A549 (cell line): Measurements from ENCODE around the gene THBS1. TPM values are rescaled to one million over a fixed set of nuclear protein-coding genes. Genes with fewer than 3 reads are reported as not detected.

Experiments
- ATAC-seq, 2 experiments: fragments of 200-7000 bp in 1 of 2; fragments of >200 bp in 1 of 2; cut with Nextera tagmentation in 1 of 2; cut with Tn5 transposase in 1 of 2; 3 replicates each; pipeline versions ENCODE4 v1.8.0 to v1.9.1; 2018 to 2020; ENCODE audit warnings: mild to moderate bottlenecking in 1 of 2, moderate library complexity in 1 of 2
- CTCF ChIA-PET: fragments of 300-600 bp; sonication (Branson Sonifier 250); formaldehyde crosslinking; extraction: SDS; loops from one replicate; lab custom pipeline; 2021; ENCODE audit warnings: antibody characterized with exemption, inconsistent platforms; lab: Yijun Ruan, JAX
- POLR2A ChIA-PET: fragments of 350-600 bp; formaldehyde crosslinking; extraction: SDS; loops from one replicate; lab custom pipeline; 2021; ENCODE audit warnings: antibody characterized with exemption, inconsistent platforms; lab: Yijun Ruan, JAX
- DNase-seq, 2 experiments: peaks; one replicate each; pipeline versions ENCODE4 v3.0.0 to v3.0.0-alpha.2; 2011 to 2016; ENCODE audit warnings: low read depth in 1 of 2, low spot score in 1 of 2
- FAIRE-seq: peaks from 2 replicates; lab custom pipeline; 2011; peaks lifted over from hg19 to GRCh38; lab: Jason Lieb, UNC
- H3K27ac ChIP-seq, 2 experiments: fragments of >200 bp; sonication (Bioruptor Twin); formaldehyde crosslinking; 3 replicates each; pipeline ENCODE4 v1.5.1; 2016 to 2017
- H3K4me1 ChIP-seq: fragments of >200 bp; sonication (Bioruptor Twin); formaldehyde crosslinking; 3 replicates; pipeline ENCODE4 v1.6.1; 2016
- H3K4me2 ChIP-seq: fragments of >200 bp; sonication (Bioruptor Twin); formaldehyde crosslinking; 3 replicates; pipeline ENCODE4 v1.6.1; 2016
- H3K4me3 ChIP-seq: fragments of >200 bp; sonication (Bioruptor Twin); formaldehyde crosslinking; 3 replicates; pipeline ENCODE4 v1.5.1; 2016
- H3K9me3 ChIP-seq: fragments of >200 bp; sonication (Bioruptor Twin); formaldehyde crosslinking; 3 replicates; pipeline ENCODE4 v1.6.1; 2016
- BHLHE40 ChIP-seq: IDR thresholded peaks from 2 replicates; pipeline ENCODE4 v1.6.1; 2012; ENCODE audit warnings: low read depth, low read length, inconsistent platforms
- CEBPB ChIP-seq, 2 experiments: fragments of >200 bp in 1 of 2; sonication (Bioruptor Twin) in 1 of 2; formaldehyde crosslinking in 1 of 2; IDR thresholded peaks; 2 replicates each; pipeline ENCODE4 v1.6.1; 2012 to 2016
- CHD4 ChIP-seq: fragments of 200-600 bp; sonication (generic); IDR thresholded peaks from 2 replicates; pipeline ENCODE4 v1.6.1; 2016; ENCODE audit warnings: antibody characterized with exemption, mild to moderate bottlenecking, borderline replicate concordance
- EHF ChIP-seq: fragments of 250-450 bp; sonication (Bioruptor Pico); IDR thresholded peaks from 2 replicates; pipeline ENCODE4 v1.5.0; 2020; ENCODE audit warnings: mild to moderate bottlenecking
- EHMT2 ChIP-seq: fragments of 200-600 bp; sonication (generic); IDR thresholded peaks from 2 replicates; pipeline ENCODE4 v1.6.1; 2016; ENCODE audit warnings: antibody characterized with exemption, low read depth, mild to moderate bottlenecking, moderate library complexity
- ESRRA ChIP-seq: fragments of 150-350 bp; IDR thresholded peaks from 2 replicates; pipeline ENCODE4 v1.6.1; 2014; ENCODE audit warnings: mild to moderate bottlenecking, low read length, borderline replicate concordance
- FOSL2 ChIP-seq, 2 experiments: fragments of 450-650 bp in 1 of 2; fragments of >200 bp in 1 of 2; sonication (Bioruptor Twin) in 1 of 2; formaldehyde crosslinking; IDR thresholded peaks; 2 replicates each; pipeline versions ENCODE4 v1.5.0 to v1.6.1; 2016 to 2020; ENCODE audit warnings: mild to moderate bottlenecking in 1 of 2, moderate library complexity in 1 of 2
- FOXS1 ChIP-seq: fragments of 250-450 bp; sonication (Bioruptor Pico); IDR thresholded peaks from 2 replicates; pipeline ENCODE4 v1.5.0; 2020; ENCODE audit warnings: mild to moderate bottlenecking, moderate library complexity
- GATA3 ChIP-seq: IDR thresholded peaks from 2 replicates; pipeline ENCODE4 v1.6.1; 2012; ENCODE audit warnings: borderline replicate concordance
- HDAC2 ChIP-seq: fragments of 200-600 bp; sonication (generic); IDR thresholded peaks from 2 replicates; pipeline ENCODE4 v1.6.1; 2016
- HOXB5 ChIP-seq: fragments of 250-450 bp; sonication (Bioruptor Pico); IDR thresholded peaks from 2 replicates; pipeline ENCODE4 v1.5.0; 2020; ENCODE audit warnings: mild to moderate bottlenecking, moderate library complexity
- JUN ChIP-seq, 2 experiments: fragments of >200 bp; sonication (Bioruptor Twin); formaldehyde crosslinking; IDR thresholded peaks; 2 replicates in 1 of 2; 3 replicates in 1 of 2; pipeline ENCODE4 v1.6.1; 2016 to 2017
- JUNB ChIP-seq: fragments of >200 bp; sonication (Bioruptor Twin); formaldehyde crosslinking; IDR thresholded peaks from 2 replicates; pipeline ENCODE4 v1.6.1; 2016
- NFE2L2 ChIP-seq: fragments of 150-350 bp; conservative IDR thresholded peaks from 2 replicates; pipeline ENCODE4 v1.6.1; 2014; ENCODE audit warnings: low read length
- NR3C1 ChIP-seq: fragments of >200 bp; sonication (Bioruptor Twin); formaldehyde crosslinking; IDR thresholded peaks from 3 replicates; pipeline ENCODE4 v1.6.1; 2017
- POLR2AphosphoS2 ChIP-seq: conservative IDR thresholded peaks from 2 replicates; pipeline ENCODE4 v1.6.1; 2012; ENCODE audit warnings: low read length, improper control_type of control experiment, inconsistent platforms
- RARB ChIP-seq: fragments of 250-450 bp; sonication (Bioruptor Pico); IDR thresholded peaks from 2 replicates; pipeline ENCODE4 v1.8.0; 2021; ENCODE audit warnings: mild to moderate bottlenecking, moderate library complexity
- RFX5 ChIP-seq: fragments of 450-650 bp; IDR thresholded peaks from 2 replicates; pipeline ENCODE4 v1.7.1; 2014; ENCODE audit warnings: antibody characterized with exemption, mild to moderate bottlenecking, moderate library complexity
- SMC3 ChIP-seq: fragments of >200 bp; sonication (Bioruptor Twin); formaldehyde crosslinking; IDR thresholded peaks from 3 replicates; pipeline ENCODE4 v1.6.1; 2018; ENCODE audit warnings: inconsistent platforms
- ZC3H11A ChIP-seq: fragments of 450-650 bp; IDR thresholded peaks from 2 replicates; pipeline ENCODE4 v1.6.1; 2014; ENCODE audit warnings: antibody characterized with exemption, mild to moderate bottlenecking
- WGBS: methylation state at CpG from one replicate; pipeline ENCODE4 v1.1.6; 2017; ENCODE audit errors: missing lambda C conversion rate; 5-methylcytosine and 5-hydroxymethylcytosine counted together
- polyA plus RNA-seq, 4 experiments: library from polyadenylated mRNA; depleted of rRNA in 3 of 4; stranded (reverse); fragments of >200 nt; fragmentation: RNase III in 1 of 4; extraction: RNeasy Plus Mini Kit Qiagen cat#74134 plus additional on column Dnase treatment in 1 of 4; gene quantifications; 2 replicates in 3 of 4; 3 replicates in 1 of 4; pipeline ENCODE4 v1.2.3, GENCODE V29; 2011 to 2017
- TF ChIP-seq, protein P1 (sequence below): fragments of 450-650 bp; IDR thresholded peaks from 2 replicates; pipeline ENCODE4 v1.6.1; 2014; ENCODE audit warnings: antibody characterized with exemption
- TF ChIP-seq, protein P2 (sequence below): fragments of 250-450 bp; sonication (Bioruptor Pico); IDR thresholded peaks from 2 replicates; pipeline ENCODE4 v1.5.0; 2021; ENCODE audit warnings: mild to moderate bottlenecking, moderate library complexity, borderline replicate concordance
- TF ChIP-seq, protein P3 (sequence below): IDR thresholded peaks from 2 replicates; pipeline ENCODE4 v1.6.1; 2012; ENCODE audit warnings: low read depth, borderline replicate concordance
- TF ChIP-seq, protein P4 (sequence below): fragments of 150-350 bp; IDR thresholded peaks from 2 replicates; pipeline ENCODE4 v1.6.1; 2014; ENCODE audit warnings: low read depth, mild to moderate bottlenecking, low read length
- TF ChIP-seq, protein P5 (sequence below): IDR thresholded peaks from 2 replicates; pipeline ENCODE4 v1.6.1; 2012

Gene THBS1
- polyA plus RNA-seq, 2 of the 4 experiments (the other 2 are of a cell fraction): 46.8 to 54.9 TPM

DNA sequence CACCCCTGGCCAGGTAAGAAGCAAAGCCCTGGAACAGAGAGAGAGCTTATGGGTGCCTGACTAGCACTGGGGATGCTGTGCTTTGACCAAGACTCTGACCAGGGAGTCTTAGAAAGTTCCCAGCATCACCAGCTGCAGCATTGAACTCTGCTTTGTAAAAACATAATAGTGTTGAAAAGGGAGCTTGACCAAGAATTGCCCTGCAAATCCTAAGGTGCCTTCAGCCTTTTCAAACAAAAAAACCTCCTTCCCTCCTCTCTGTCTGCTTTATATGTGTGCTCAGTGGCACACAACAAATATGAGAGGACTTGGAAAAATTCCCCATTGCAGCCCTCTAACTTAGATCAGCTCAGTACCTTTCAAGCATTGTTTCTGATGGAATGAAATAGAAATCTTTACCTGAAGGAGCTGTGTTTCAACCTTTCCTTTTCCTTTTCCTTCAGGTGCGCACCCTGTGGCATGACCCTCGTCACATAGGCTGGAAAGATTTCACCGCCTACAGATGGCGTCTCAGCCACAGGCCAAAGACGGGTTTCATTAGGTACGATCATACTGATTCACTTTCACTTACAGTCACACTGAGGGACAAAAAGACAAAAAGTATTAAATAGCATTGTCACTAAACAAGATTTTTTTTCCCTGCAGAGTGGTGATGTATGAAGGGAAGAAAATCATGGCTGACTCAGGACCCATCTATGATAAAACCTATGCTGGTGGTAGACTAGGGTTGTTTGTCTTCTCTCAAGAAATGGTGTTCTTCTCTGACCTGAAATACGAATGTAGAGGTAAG, 13.0 kb downstream of the THBS1 start:
- Histone ChIP-seq H3K27ac (0 out of 6 replicates have a peak overlapping the region, but pooled peaks of 1 of the 2 experiments have one; percentile 19), H3K4me3 (no peak overlapping the region), H3K9me3 (no peaks in the 10 kb centered on the region), H3K4me2 (peak overlapping the region; percentile 50; the same call in 2 of the 3 replicates), H3K4me1 (peaks cover 37% of the 10 kb centered on the region)
- DNase-seq (no peak), FAIRE-seq (no peak), ATAC-seq (peak in 1 of 2 experiments; percentile 10; a peak in 2 of 6 replicates)
- ChIA-PET CTCF (interaction anchor here (1.2 kb wide), 1 partner anchor 14 kb away, joined by 4 read pairs; no protein-coding TSS in a partner anchor), POLR2A (no interaction called here)
- TF ChIP-seq HDAC2 (no peak), CEBPB (IDR thresholded peaks at IDR 0.05) (no peak), FOSL2 (IDR thresholded peaks at IDR 0.05) (no peak), FOSL2 (CRISPR knock-in tag; IDR thresholded peaks at IDR 0.05) (no peak), JUN (IDR thresholded peaks at IDR 0.05) (no peak), RARB (CRISPR knock-in tag) (no peak), NFE2L2 (no peak), HOXB5 (CRISPR knock-in tag) (no peak)
- TF ChIP-seq, protein P1, sequence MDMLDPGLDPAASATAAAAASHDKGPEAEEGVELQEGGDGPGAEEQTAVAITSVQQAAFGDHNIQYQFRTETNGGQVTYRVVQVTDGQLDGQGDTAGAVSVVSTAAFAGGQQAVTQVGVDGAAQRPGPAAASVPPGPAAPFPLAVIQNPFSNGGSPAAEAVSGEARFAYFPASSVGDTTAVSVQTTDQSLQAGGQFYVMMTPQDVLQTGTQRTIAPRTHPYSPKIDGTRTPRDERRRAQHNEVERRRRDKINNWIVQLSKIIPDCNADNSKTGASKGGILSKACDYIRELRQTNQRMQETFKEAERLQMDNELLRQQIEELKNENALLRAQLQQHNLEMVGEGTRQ: no peak
- 90% methylated on average over 7 of the region's 7 CpGs for WGBS

DNA sequence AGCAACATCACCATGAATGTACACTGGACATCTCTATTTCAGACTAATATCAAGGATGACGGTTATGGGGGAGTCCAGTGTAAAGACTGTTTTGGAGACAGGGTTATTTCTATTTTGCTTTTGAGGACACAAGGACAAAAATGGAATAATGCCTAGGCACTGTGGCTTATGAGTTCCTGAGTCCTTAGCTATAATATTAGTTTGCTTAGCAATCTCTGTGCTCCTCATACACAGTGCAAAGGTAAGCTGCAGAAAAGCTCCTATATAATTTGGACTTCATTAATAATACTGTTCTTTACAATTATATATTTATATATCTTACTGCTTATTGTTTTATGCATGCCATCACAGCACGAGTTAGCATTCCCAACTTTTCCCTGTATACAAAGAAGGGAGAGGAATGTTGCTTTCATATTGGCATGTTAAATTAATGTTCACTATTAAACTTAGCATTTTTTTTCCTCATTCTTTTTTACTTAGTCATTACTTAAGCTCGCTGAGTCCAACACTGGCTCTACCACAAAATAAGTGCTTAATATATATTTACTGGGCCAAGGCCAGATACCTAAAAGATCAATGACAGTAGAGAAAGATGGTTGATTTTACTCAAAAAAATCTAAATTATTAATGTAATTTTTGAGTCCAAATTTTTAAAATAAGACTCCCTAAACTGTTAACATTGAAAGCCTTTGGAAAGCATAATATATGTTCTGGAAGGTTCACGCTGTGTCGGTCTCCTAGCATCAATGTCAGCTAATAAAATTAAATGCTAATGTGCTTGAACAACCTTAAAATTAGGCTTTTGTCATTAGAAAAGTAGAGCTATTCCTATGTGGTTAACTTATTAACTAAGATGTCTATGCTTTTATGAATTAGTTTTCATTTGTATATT, 13.8 kb downstream of the THBS1 start:
- ATAC-seq (no peak), FAIRE-seq (no peak)
- CTCF ChIA-PET: interaction anchor here (1.2 kb wide), 1 partner anchor 15 kb away, joined by 4 read pairs; no protein-coding TSS in a partner anchor

More for the DNA sequence above, 13.8 kb downstream of the THBS1 start:
- no peak overlapping the region for H3K4me3 ChIP-seq
- H3K27ac ChIP-seq: 0 out of 6 replicates have a peak overlapping the region, but pooled peaks of 1 of the 2 experiments have one; percentile 19
- no peak for TF ChIP-seq FOSL2 (IDR thresholded peaks at IDR 0.05)
- TF ChIP-seq FOSL2 (CRISPR knock-in tag; IDR thresholded peaks at IDR 0.05): no peak
- TF ChIP-seq RFX5: no peak
- no peak for TF ChIP-seq FOXS1 (CRISPR knock-in tag)
- TF ChIP-seq POLR2AphosphoS2: no peak
- TF ChIP-seq NR3C1: no peak
- TF ChIP-seq GATA3: no peak
- no peak for TF ChIP-seq CHD4
- no peak for TF ChIP-seq SMC3
- TF ChIP-seq, protein P2, sequence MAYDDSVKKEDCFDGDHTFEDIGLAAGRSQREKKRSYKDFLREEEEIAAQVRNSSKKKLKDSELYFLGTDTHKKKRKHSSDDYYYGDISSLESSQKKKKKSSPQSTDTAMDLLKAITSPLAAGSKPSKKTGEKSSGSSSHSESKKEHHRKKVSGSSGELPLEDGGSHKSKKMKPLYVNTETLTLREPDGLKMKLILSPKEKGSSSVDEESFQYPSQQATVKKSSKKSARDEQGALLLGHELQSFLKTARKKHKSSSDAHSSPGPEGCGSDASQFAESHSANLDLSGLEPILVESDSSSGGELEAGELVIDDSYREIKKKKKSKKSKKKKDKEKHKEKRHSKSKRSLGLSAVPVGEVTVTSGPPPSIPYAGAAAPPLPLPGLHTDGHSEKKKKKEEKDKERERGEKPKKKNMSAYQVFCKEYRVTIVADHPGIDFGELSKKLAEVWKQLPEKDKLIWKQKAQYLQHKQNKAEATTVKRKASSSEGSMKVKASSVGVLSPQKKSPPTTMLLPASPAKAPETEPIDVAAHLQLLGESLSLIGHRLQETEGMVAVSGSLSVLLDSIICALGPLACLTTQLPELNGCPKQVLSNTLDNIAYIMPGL (CRISPR knock-in tag): no peak
- no peak for TF ChIP-seq ESRRA
- TF ChIP-seq, protein P3, sequence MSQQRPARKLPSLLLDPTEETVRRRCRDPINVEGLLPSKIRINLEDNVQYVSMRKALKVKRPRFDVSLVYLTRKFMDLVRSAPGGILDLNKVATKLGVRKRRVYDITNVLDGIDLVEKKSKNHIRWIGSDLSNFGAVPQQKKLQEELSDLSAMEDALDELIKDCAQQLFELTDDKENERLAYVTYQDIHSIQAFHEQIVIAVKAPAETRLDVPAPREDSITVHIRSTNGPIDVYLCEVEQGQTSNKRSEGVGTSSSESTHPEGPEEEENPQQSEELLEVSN: no peak
- TF ChIP-seq JUNB: no peak
- TF ChIP-seq, protein P4, sequence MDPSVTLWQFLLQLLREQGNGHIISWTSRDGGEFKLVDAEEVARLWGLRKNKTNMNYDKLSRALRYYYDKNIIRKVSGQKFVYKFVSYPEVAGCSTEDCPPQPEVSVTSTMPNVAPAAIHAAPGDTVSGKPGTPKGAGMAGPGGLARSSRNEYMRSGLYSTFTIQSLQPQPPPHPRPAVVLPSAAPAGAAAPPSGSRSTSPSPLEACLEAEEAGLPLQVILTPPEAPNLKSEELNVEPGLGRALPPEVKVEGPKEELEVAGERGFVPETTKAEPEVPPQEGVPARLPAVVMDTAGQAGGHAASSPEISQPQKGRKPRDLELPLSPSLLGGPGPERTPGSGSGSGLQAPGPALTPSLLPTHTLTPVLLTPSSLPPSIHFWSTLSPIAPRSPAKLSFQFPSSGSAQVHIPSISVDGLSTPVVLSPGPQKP: no peak
- TF ChIP-seq EHF (CRISPR knock-in tag): no peak
- TF ChIP-seq EHMT2: no peak
- no peak for TF ChIP-seq ZC3H11A
- TF ChIP-seq, protein P5, sequence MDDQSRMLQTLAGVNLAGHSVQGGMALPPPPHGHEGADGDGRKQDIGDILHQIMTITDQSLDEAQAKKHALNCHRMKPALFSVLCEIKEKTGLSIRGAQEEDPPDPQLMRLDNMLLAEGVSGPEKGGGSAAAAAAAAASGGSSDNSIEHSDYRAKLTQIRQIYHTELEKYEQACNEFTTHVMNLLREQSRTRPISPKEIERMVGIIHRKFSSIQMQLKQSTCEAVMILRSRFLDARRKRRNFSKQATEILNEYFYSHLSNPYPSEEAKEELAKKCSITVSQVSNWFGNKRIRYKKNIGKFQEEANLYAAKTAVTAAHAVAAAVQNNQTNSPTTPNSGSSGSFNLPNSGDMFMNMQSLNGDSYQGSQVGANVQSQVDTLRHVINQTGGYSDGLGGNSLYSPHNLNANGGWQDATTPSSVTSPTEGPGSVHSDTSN: no peak
- no peak for TF ChIP-seq BHLHE40
- POLR2A ChIA-PET: no interaction called here
- no peak for DNase-seq
- H3K4me1 ChIP-seq: peaks cover 37% of the 10 kb centered on the region
- 59% methylated on average over 5 of the region's 5 CpGs for WGBS
- H3K4me2 ChIP-seq: peak overlapping the region; percentile 50; the same call in 2 of the 3 replicates
- no peaks in the 10 kb centered on the region for H3K9me3 ChIP-seq
